Lower lobe of right lung (tissue), 2 donors: Measurements from ENCODE around the gene NT5C3B. TPM values are rescaled to one million over a fixed set of nuclear protein-coding genes. Genes with fewer than 3 reads are reported as not detected.

Source experiments
- ATAC-seq, 2 donors: fragments of 200-7000 bp; cut with Tn5 transposase; one replicate each; pipeline ENCODE4 v1.9.1; 2020 to 2022; ENCODE audit warnings: mild to moderate bottlenecking in 2 of 2, moderate library complexity in 2 of 2
- DNase-seq: peaks from one replicate; pipeline ENCODE4 v3.0.0-alpha.2; 2020
- H3K27ac ChIP-seq: fragments of 200-600 bp; one replicate; pipeline ENCODE4 v1.8.0; 2022
- H3K27me3 ChIP-seq: fragments of 200-600 bp; one replicate; pipeline ENCODE4 v1.8.0; 2022; ENCODE audit warnings: low read depth
- H3K36me3 ChIP-seq: fragments of 200-600 bp; one replicate; pipeline ENCODE4 v1.8.0; 2022; ENCODE audit warnings: mild to moderate bottlenecking
- H3K4me1 ChIP-seq: fragments of 200-600 bp; one replicate; pipeline ENCODE4 v1.8.0; 2022
- H3K4me3 ChIP-seq: fragments of 200-600 bp; one replicate; pipeline ENCODE4 v1.8.0; 2022; ENCODE audit warnings: mild to moderate bottlenecking
- H3K9me3 ChIP-seq: fragments of 200-600 bp; one replicate; pipeline ENCODE4 v1.8.0; 2022
- intact Hi-C: fragments of 100-400 bp; cut with DNase I; formaldehyde crosslinking; loops from one replicate; pipeline ENCODE4 v1.11.0; 2022
- total RNA-seq: library from RNA; stranded (reverse); fragmentation: NEBNext Ultra II Directional; extraction: Animal tissue kit (Norgen Biotek cat#: 25700); gene quantifications from one replicate; pipeline ENCODE4 v1.2.1, GENCODE V29; 2021
- TF ChIP-seq, protein P1 (sequence below): fragments of 200-600 bp; IDR thresholded peaks from one replicate; pipeline ENCODE4 v1.8.0; 2022; ENCODE audit warnings: antibody characterized with exemption, mild to moderate bottlenecking
- donor health status: DM: no; HTN: yes; CAD: no; lungs with severe emphysema.

The NT5C3B gene
- total RNA-seq, 1 donor from 2014 or later: 32.0 TPM

GRCh38 chr17:41814195-41814594 is 21.8 kb downstream of the NT5C3B start:
- Histone ChIP-seq H3K9me3 (no peaks in the 10 kb centered on the region), H3K36me3 (no peaks in the 10 kb centered on the region), H3K27me3 (no peaks in the 10 kb centered on the region), H3K27ac (no peak overlapping the region), H3K4me1 (peaks cover 27% of the 10 kb centered on the region), H3K4me3 (no peak overlapping the region)
- intact Hi-C loops: no loop called here
- TF ChIP-seq, protein P1, sequence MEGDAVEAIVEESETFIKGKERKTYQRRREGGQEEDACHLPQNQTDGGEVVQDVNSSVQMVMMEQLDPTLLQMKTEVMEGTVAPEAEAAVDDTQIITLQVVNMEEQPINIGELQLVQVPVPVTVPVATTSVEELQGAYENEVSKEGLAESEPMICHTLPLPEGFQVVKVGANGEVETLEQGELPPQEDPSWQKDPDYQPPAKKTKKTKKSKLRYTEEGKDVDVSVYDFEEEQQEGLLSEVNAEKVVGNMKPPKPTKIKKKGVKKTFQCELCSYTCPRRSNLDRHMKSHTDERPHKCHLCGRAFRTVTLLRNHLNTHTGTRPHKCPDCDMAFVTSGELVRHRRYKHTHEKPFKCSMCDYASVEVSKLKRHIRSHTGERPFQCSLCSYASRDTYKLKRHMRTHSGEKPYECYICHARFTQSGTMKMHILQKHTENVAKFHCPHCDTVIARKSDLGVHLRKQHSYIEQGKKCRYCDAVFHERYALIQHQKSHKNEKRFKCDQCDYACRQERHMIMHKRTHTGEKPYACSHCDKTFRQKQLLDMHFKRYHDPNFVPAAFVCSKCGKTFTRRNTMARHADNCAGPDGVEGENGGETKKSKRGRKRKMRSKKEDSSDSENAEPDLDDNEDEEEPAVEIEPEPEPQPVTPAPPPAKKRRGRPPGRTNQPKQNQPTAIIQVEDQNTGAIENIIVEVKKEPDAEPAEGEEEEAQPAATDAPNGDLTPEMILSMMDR: no peak
- DNase-seq (no peak), ATAC-seq (no peak)

DNA sequence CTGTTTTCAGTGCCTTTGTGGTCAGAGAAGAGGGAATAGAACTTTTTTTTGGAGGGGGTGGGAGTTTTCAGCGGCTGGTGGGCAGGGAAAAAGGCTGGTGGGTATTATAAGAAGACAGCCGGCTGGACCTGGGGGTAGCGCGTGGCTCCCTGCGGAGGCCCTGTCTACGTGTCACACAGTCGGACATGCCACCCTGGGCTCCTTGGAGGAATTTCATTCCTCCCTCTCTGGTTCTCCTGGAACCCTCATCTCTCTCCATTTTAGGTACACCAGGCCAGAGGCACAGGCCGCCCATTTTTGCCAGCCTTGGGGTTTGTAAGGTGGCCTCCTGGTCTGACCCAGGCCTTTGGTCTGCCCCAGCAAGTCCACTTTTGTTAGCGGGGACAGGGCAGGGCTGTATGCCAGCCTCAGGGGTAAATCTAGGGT is 22.3 kb downstream of the NT5C3B start:
- H3K4me1 ChIP-seq: peaks cover 27% of the 10 kb centered on the region
- no peak overlapping the region for H3K27ac ChIP-seq
- H3K36me3 ChIP-seq: no peaks in the 10 kb centered on the region
- H3K4me3 ChIP-seq: peak overlapping the region; percentile 84
- H3K27me3 ChIP-seq: no peaks in the 10 kb centered on the region
- no peak for DNase-seq
- TF ChIP-seq, protein P1: no peak
- H3K9me3 ChIP-seq: no peaks in the 10 kb centered on the region
- ATAC-seq: no peak
- intact Hi-C loops: no loop called here

DNA sequence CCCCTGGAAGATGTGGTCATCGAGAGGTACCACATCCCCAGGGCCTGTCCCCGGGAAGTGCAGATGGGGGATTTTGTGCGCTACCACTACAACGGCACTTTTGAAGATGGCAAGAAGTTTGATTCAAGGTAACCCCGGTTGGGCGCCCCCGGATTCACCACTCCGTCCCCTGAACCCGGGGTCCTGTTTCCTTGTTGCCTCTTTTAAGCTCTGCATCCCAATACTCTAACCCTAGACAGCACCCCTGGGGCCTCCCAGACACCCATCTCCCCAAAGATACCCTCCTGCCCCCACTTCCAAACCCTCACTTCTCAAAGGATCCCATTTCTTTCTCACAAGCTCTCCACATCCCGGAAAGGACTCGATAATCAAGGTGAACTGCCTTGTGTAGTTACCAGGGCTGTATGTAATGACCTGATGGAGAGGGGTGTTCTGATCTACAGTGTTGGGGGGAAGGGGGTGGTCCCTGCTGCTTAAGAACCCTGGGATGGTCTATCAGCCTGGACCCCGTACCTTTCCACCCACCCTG is 22.8 kb downstream of the NT5C3B start:
- intact Hi-C loops: no loop called here
- H3K4me3 ChIP-seq: peak overlapping the region; percentile 84
- no peaks in the 10 kb centered on the region for H3K9me3 ChIP-seq
- H3K27ac ChIP-seq: no peak overlapping the region
- no peaks in the 10 kb centered on the region for H3K36me3 ChIP-seq
- peaks cover 27% of the 10 kb centered on the region for H3K4me1 ChIP-seq
- DNase-seq (no peak), ATAC-seq (no peak)
- TF ChIP-seq, protein P1: no peak
- no peaks in the 10 kb centered on the region for H3K27me3 ChIP-seq

- TF ChIP-seq, protein P1: no peak
- peak within 1 kb of the TSS; percentile 84 for H3K4me3 ChIP-seq
- intact Hi-C loops: no loop called here
- H3K36me3 ChIP-seq: no peaks in the 10 kb centered on the region
- peak; percentile 12 to 35 for ATAC-seq
- H3K9me3 ChIP-seq: no peaks in the 10 kb centered on the region
- no peak for DNase-seq
- peak within 1 kb of the TSS; percentile 73 for H3K27ac ChIP-seq
- peaks cover 27% of the 10 kb centered on the region for H3K4me1 ChIP-seq
- no peaks in the 10 kb centered on the region for H3K27me3 ChIP-seq
Measured at GRCh38 chr17:41812381-41813151, 23.5 kb downstream of the NT5C3B start, which contains the start of gene FKBP10. Gene FKBP10, plus strand, starts transcription at chr17:41813004. Its CDS starts 31 bp downstream, at chr17:41813035.

DNA sequence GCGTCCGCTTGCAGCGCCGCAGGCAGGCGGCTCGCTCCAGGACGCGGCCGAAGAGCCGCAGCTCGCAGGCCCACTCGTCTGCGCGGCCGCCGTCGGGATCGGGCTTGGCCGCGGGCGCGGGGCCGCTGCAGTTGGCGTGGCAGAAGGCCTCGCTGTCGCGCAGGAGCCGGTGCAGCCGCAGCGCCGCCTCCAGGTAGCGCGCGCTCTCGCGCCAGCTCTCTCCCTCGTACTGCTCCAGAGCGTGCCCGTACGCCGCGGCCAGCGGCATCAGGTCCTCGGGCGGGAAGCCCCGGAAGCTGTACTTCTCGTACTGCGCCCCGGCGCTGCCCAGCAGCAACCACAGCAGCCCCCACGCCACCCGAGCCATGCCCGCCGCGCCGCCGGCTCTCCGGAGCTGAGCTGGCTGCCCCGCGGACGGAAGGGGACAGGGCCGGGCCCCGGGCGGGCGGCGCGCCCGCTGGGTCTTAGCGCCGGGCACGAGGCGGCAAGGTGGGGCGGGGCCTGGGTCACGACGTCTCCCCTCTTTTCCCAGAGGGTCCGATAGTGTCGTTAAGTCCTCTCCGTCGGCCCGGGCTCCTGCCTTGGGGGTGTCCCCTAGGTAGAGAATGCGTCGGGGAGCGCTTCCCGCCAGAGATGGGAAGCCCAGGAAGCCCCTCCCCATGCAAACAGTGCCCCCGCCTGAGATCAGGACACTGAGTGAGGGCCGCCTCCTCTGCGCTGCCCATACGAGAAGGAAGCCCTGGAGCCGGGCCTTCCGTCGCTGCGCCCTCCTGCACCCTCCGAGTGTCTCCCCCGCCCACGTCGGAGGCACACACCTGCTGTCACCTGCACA is 24.3 kb downstream of the NT5C3B start, which contains the start of gene P3H4:
Gene P3H4 (minus strand): TSS at position 401 of the 832 bp plus-strand sequence. CDS start 34 bp downstream, at position 367.
- Histone ChIP-seq H3K4me3 (peak within 1 kb of the TSS; percentile 84), H3K4me1 (peaks cover 27% of the 10 kb centered on the region), H3K9me3 (no peaks in the 10 kb centered on the region), H3K27ac (peak within 1 kb of the TSS; percentile 73), H3K27me3 (no peaks in the 10 kb centered on the region), H3K36me3 (no peaks in the 10 kb centered on the region)
- DNase-seq: peak; percentile 86
- TF ChIP-seq, protein P1: peak; percentile 78
- peak; percentile 92 to 94 for ATAC-seq
- intact Hi-C loops: no loop called here
